Sciatic nerve (tissue), 2 donors: ENCODE results near the gene LARGE1. TPM values are rescaled to one million over a fixed set of nuclear protein-coding genes. Genes with fewer than 3 reads are reported as not detected.
A peak's percentile ranks its signal among the peaks of the same experiment; 100 is the strongest.
"Not testable (repeated sequence)": the region's sequence is repeated elsewhere in the genome, so short reads cannot be mapped to it uniquely, and the experiment has no call there.

Experiments
- ATAC-seq: fragments of 200-7000 bp; cut with Tn5 transposase; one replicate; pipeline ENCODE4 v1.9.1; 2020; ENCODE audit warnings: mild to moderate bottlenecking, moderate library complexity
- DNase-seq: peaks from one replicate; pipeline ENCODE4 v3.0.0-alpha.2; 2020; ENCODE audit warnings: low spot score
- intact Hi-C: fragments of 100-400 bp; cut with DNase I; formaldehyde crosslinking; loops from one replicate; pipeline ENCODE4 v1.14.2; 2022
- total RNA-seq: library from RNA; stranded (reverse); fragmentation: NEBNext Ultra II Directional; extraction: Animal tissue kit (Norgen Biotek cat#: 25700); gene quantifications from one replicate; pipeline ENCODE4 v1.2.1, GENCODE V29; 2021
- donor health status: DM: no; HTN: no; CAD: no.
- donor health status: DM: no; HTN: no; CAD: no.

Gene LARGE1
- total RNA-seq, 1 donor from 2014 or later: 39.4 TPM

DNA sequence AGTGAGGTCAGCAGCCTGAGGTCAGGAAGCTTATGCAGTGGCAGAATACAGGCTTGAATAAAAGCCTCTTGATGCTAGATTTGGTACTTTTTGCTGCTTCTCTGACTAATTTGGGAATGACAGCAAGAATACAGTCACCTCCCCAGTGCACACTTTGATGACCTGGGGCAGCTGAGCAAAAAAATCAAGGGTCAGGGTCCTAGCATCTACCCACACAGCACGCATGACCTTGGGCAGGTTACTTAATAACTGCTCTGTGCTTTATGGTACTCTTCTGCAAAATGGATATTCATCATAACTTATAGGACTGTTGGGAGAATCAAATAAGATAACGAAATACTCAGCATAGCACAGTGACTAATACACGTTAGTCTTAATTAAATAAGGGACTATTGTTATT lies 518.0 kb downstream of the LARGE1 start:
- intact Hi-C loops: no loop called here
- DNase-seq: no peak
- no peak for ATAC-seq

GRCh38 chr22:33401291-33401690 lies 519.0 kb downstream of the LARGE1 start:
- intact Hi-C loops: no loop called here
- DNase-seq: no peak
- ATAC-seq: no peak

GRCh38 chr22:33400891-33401290 lies 519.4 kb downstream of the LARGE1 start:
- ATAC-seq: no peak

DNA sequence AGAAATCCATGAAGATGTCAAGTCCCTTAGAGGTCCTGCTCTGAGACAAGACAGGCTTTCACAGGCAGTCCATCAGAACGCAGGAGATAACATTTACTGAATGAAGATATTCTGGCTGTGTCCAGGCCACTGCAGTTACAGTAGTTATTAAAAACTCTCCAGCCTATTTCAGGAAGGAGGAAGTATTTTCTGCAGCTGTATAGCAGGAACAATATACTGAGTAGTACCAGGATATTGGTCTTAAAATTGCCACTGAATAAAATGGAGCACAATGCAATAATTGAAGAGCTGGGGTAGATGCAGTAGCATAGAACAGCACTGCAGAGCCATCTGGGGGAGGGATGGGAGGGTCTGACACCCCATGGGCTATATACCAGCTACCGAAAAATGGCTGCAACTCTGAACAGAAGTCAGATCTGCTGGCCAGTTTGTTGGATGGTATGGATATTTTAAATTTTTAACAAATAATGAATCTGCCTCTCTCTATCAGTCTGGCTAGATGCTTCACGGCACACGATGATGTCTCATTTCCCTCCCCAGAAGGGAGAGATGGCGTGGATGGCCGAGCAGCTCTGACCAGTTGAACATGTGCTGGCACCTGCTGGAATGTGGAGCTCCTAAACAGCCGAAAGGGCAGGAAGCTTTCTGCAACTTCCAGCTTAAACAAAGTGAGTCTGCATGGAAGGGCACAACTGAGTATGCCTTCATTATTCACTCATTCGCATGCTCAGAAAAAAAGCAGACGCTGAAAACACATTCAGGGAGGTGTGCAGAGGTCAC lies 520.0 kb downstream of the LARGE1 start:
- intact Hi-C loops: no loop called here
- ATAC-seq: no peak
- no peak for DNase-seq

More at GRCh38 chr22:33400891-33401290, 519.4 kb downstream of the LARGE1 start:
- intact Hi-C loops: no loop called here
- DNase-seq: no peak

- ATAC-seq (no peak), DNase-seq (no peak)
- intact Hi-C loops: no loop called here
These were observed 522.8 kb downstream of the LARGE1 start for GRCh38 chr22:33397381-33397907.

DNA sequence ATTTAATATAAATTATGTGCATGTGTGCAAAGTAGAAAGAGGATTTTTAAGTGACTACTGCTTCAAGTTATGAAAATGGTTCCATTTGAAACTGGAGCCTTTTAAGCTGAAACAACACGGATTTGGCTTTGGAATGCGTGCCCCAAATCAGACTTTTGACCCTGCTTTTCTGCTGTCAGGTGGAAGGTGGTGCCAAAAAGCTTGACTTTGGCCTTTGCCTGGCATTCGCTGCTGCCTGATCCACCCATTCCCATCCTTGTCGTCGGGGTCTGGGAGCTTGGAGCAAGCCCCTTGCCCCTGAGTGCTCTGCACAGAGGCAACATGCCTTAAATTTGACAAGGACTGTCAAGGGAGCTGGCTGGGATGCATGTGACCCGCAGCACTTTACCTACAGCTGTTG lies 526.8 kb downstream of the LARGE1 start:
- intact Hi-C loops: no loop called here
- DNase-seq: no peak
- ATAC-seq: peak; percentile 42

- DNase-seq (no peak), ATAC-seq (no peak)
- intact Hi-C loops: no loop called here
These were observed 529.0 kb downstream of the LARGE1 start for GRCh38 chr22:33391298-33391697.

- no peak for ATAC-seq
- DNase-seq: no peak
- intact Hi-C loops: no loop called here
These were observed 530.3 kb downstream of the LARGE1 start for GRCh38 chr22:33389936-33390335.

- no peak for ATAC-seq
These were observed 534.0 kb downstream of the LARGE1 start for GRCh38 chr22:33386270-33386669.

DNA sequence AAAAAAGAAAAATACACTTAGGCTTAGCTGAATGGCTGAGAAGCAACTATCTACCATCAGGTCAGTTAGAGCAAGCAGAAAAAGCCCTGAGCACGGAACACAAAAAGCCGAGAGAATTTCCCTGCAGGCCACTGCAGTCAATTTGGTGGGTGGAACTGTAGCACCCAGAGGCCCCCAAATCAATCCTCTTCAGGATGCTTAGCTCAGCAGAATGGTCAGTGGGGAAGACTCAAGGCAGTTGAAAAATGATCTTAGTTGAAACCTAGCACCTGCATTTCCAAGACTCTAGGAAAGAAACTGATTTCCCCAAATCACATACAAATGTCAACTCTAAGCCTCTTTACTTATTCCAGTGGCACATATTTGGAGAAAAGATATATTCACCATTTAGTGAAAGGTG lies 534.7 kb downstream of the LARGE1 start:
- intact Hi-C loops: no loop called here
- ATAC-seq (no peak), DNase-seq (no peak)

More at GRCh38 chr22:33386270-33386669, 534.0 kb downstream of the LARGE1 start:
- no peak for DNase-seq
- intact Hi-C loops: no loop called here

DNA sequence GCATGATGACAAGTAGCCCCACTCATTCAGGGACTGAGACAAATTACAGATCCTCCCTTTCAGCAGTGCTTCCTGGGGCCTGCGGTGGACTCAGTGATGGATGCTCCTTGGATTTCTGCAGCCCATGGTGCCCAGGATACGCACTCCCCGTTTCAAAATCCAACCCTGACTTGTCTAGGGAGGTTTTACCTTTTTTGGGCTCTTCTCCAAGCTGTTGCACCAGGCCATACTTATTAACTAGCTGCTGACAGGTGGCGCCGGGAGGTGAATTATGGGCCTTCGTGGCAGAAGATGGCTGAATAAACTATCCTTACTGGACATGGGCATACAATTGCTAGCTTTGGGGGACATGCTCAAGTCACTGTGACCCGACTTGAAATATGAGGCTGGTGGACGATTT lies 537.8 kb downstream of the LARGE1 start:
- DNase-seq (no peak), ATAC-seq (no peak)
- intact Hi-C loops: no loop called here

GRCh38 chr22:33381531-33382406 lies 538.5 kb downstream of the LARGE1 start:
- ATAC-seq (no peak), DNase-seq (no peak)
- intact Hi-C loops: no loop called here

DNA sequence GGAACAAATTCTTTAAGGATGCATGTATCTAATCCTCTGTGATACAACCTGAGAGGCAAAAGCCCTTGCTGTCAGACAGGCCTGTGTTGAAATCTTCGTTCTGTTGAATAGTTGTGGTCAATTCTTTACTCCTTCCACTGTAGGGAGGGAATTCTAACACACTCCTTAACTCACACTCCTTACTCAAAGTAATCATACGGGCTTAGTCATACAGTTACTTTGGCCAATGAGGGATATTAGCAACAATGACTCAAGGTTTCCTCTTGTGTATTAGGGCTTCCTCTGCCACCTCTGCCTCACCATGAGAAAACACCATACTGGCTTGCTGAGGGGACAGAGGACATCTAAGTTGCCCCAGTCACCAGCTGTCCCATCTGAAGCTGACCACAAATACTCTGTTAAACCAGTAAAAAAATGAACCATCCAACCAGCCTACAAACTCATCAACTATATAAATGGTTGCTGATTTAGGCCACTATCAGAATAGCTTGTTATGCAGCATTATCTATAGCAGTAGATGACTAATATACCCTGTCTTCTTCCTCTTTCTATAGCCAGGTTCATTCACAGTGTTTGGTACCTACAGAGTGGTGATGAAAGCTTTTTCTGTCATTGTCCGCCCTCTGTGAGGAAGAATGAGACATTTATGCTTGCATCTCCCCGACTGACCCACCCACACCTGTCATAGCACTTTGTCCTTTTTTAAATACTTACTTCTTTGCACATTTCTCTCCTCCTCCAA lies 539.3 kb downstream of the LARGE1 start:
- ATAC-seq (no peak), DNase-seq (no peak)
- intact Hi-C loops: no loop called here

GRCh38 chr22:33379836-33380235 lies 540.4 kb downstream of the LARGE1 start:
- intact Hi-C loops: no loop called here
- DNase-seq (no peak), ATAC-seq (no peak)

- ATAC-seq: no peak
- intact Hi-C loops: no loop called here
- no peak for DNase-seq
These were observed 547.4 kb downstream of the LARGE1 start for GRCh38 chr22:33372875-33373274.

GRCh38 chr22:33363256-33363655 lies 557.0 kb downstream of the LARGE1 start:
- DNase-seq, intact Hi-C loops, ATAC-seq: not testable (repeated sequence)

- ATAC-seq (no peak), DNase-seq (no peak)
- intact Hi-C loops: no loop called here
These were observed 557.6 kb downstream of the LARGE1 start for GRCh38 chr22:33362702-33363101.

DNA sequence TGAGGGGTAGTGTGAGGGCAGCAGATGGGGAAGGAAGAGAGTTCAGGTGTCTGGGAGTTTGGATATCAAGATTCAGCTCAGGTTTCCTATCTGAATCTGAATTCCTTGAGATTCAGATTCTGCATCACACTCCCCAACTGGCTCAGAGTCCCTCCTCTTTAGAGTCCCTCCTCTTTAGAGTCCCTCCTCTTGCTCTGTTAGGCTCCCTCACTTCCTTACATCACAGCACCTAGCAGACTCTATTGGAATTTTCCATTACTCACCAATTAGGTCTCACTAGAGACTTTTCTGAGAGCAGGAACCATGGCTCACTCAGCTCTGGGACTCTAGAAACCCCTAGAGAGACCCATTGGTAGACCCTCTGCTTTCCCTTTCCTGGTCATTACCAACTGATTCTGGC lies 558.7 kb downstream of the LARGE1 start:
- no peak for DNase-seq
- intact Hi-C loops: no loop called here
- no peak for ATAC-seq

DNA sequence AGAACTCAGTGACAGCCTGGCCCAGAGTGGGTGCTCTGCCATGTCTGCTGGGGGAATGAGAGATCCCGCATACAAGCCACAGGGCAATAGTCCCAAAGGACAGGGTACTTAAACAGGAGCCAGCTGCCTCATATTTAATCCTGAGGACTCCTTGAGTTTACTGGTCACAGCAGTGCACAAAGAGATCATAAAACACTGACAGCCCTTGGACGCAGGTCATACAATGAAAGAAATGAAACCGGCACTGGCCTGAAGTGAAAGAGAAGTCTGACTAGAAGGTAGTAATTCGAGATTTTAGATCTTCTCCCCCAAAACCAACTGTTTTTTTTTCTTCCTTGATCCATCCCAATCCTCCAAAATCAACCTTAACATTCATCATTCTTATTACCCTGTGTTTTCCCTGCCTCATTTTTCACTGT lies 562.3 kb downstream of the LARGE1 start:
- intact Hi-C loops: no loop called here
- no peak for ATAC-seq
- DNase-seq: no peak
